ENCODE measurements around the gene TECTA.

GRCh38 chr11:121055076-121055475 lies 46.0 kb upstream of the TECTA start:
- no peak for TF ChIP-seq CTCF (IDR thresholded peaks at IDR 0.05)
- TF ChIP-seq FOXK1 (CRISPR knock-in tag; IDR thresholded peaks at IDR 0.05) = no peak
- TF ChIP-seq IRF2 (CRISPR knock-in tag; IDR thresholded peaks at IDR 0.05; ENCODE audit: borderline replicate concordance, low read depth) = no peak
- no peak for TF ChIP-seq ETV6 (CRISPR knock-in tag; IDR thresholded peaks at IDR 0.05)
- TF ChIP-seq CREB1 (CRISPR knock-in tag; IDR thresholded peaks at IDR 0.05) = no peak
- no peak for TF ChIP-seq MAX (CRISPR knock-in tag; IDR thresholded peaks at IDR 0.05)
- no peak for TF ChIP-seq ZBTB21 (CRISPR knock-in tag; IDR thresholded peaks at IDR 0.05; ENCODE audit: borderline replicate concordance)
- TF ChIP-seq GABPB1 (CRISPR knock-in tag; IDR thresholded peaks at IDR 0.05) = no peak
- no peak for TF ChIP-seq ZMAT4 (CRISPR knock-in tag; IDR thresholded peaks at IDR 0.05)
- TF ChIP-seq IRF1 (CRISPR knock-in tag; IDR thresholded peaks at IDR 0.05) = no peak

All from WTC11 (cell line).